ENCODE data around the gene GALNT9.

Gene GALNT9

GRCh38 chr12:132166093-132166492 is 163.3 kb downstream of the GALNT9 start:
- FAIRE-seq = no peak

GRCh38 chr12:132165584-132165983 is 163.8 kb downstream of the GALNT9 start:
- no peak for FAIRE-seq

- FAIRE-seq = no peak
Measured at GRCh38 chr12:132164426-132164825, 165.0 kb downstream of the GALNT9 start.

GRCh38 chr12:132163911-132164288 is 165.5 kb downstream of the GALNT9 start:
- no peak for FAIRE-seq

GRCh38 chr12:132163041-132163910 is 166.1 kb downstream of the GALNT9 start:
- FAIRE-seq = no peak

- no peak for FAIRE-seq
Measured at GRCh38 chr12:132162508-132163031, 166.8 kb downstream of the GALNT9 start.

GRCh38 chr12:132161796-132162507 is 167.4 kb downstream of the GALNT9 start:
- FAIRE-seq = no peak

GRCh38 chr12:132161036-132161781 is 168.2 kb downstream of the GALNT9 start:
- FAIRE-seq = no peak

- no peak for FAIRE-seq
Measured at GRCh38 chr12:132160601-132161035, 168.8 kb downstream of the GALNT9 start.

GRCh38 chr12:132160016-132160415 is 169.4 kb downstream of the GALNT9 start:
- FAIRE-seq = no peak

- FAIRE-seq = no peak
Measured at GRCh38 chr12:132159555-132160003, 169.8 kb downstream of the GALNT9 start.

GRCh38 chr12:132158677-132159554 is 170.5 kb downstream of the GALNT9 start:
- no peak for FAIRE-seq

- no peak for FAIRE-seq
Measured at GRCh38 chr12:132157733-132158409, 171.5 kb downstream of the GALNT9 start.

- no peak for FAIRE-seq
Measured at GRCh38 chr12:132156573-132157325, 172.6 kb downstream of the GALNT9 start.

GRCh38 chr12:132155771-132156572 is 173.4 kb downstream of the GALNT9 start:
- FAIRE-seq = no peak

GRCh38 chr12:132154941-132155770 is 174.2 kb downstream of the GALNT9 start:
- no peak for FAIRE-seq

- no peak for FAIRE-seq
Measured at GRCh38 chr12:132154341-132154761, 175.0 kb downstream of the GALNT9 start.

- no peak for FAIRE-seq
Measured at GRCh38 chr12:132153501-132154340, 175.7 kb downstream of the GALNT9 start.
